Spleen (tissue), 7 donors: ENCODE results near the gene CCR8.

Experiments used
- CTCF ChIP-seq, 11 experiments: fragments of 200-600 bp in 7 of 11; fragments of 450-650 bp in 4 of 11; sonication (generic) in 4 of 11; IDR thresholded peaks in 8 of 11; conservative IDR thresholded peaks in 3 of 11; 1 replicate in 7 of 11; 2 replicates in 4 of 11; pipeline versions ENCODE4 v1.4.0 to v1.8.0; 2016 to 2021; ENCODE audit warnings: antibody characterized with exemption in 11 of 11, inconsistent platforms in 4 of 11, mild to moderate bottlenecking in 1 of 11
- POLR2A ChIP-seq, 3 donors: fragments of 450-650 bp; IDR thresholded peaks; one replicate each; pipeline ENCODE4 v1.5.1; 2017; ENCODE audit warnings: antibody characterized with exemption in 3 of 3, mild to moderate bottlenecking in 1 of 3
- POLR2AphosphoS5 ChIP-seq, 3 donors: sonication (generic); formaldehyde crosslinking; IDR thresholded peaks; one replicate each; pipeline ENCODE4 v1.5.1; 2017; ENCODE audit warnings: antibody characterized with exemption in 3 of 3
- donor health status: DM: no; HTN: no; CAD: no; lungs with moderate emphysema.
- donor health status: DM: no; HTN: no; CAD: no.
- donor health status: DM: no; HTN: no; CAD: no.

- TF ChIP-seq CTCF (IDR thresholded peaks at IDR 0.05 in 8 of 11, conservative IDR thresholded peaks at IDR 0.05 in 3 of 11) (no peak), POLR2A (IDR thresholded peaks at IDR 0.05) (no peak), POLR2AphosphoS5 (IDR thresholded peaks at IDR 0.05) (no peak)
These were observed 47.5 kb upstream of the CCR8 start for GRCh38 chr3:39282057-39282456.
